ENCODE data around the gene HMCN2. TPM values are rescaled to one million over a fixed set of nuclear protein-coding genes. Genes with fewer than 3 reads are reported as not detected.
A peak's percentile ranks its signal among the peaks of the same experiment; 100 is the strongest.

The HMCN2 gene
- total and polyA plus RNA-seq, 2 experiments from 2014 or later: 0.27 to 0.36 TPM

- no peak for TF ChIP-seq CTCF (IDR thresholded peaks at IDR 0.05; ENCODE audit: low read depth, low read length)
- H3K9me3 ChIP-seq (ENCODE audit: low read depth): no peaks in the 10 kb centered on the region
- H3K27ac ChIP-seq: no peak overlapping the region
- no peak for DNase-seq (ENCODE audit: low read depth in 1 of 2, low spot score in 1 of 2)
- peaks cover 4% of the 10 kb centered on the region for H3K4me1 ChIP-seq (ENCODE audit: low read depth)
- no peaks in the 10 kb centered on the region for H3K36me3 ChIP-seq
- H3K27me3 ChIP-seq: peaks cover 61% of the 10 kb centered on the region
- H3K4me3 ChIP-seq: no peak overlapping the region
Observed at GRCh38 chr9:130262771-130263170, 2.8 kb upstream of the HMCN2 start.

- TF ChIP-seq CTCF (IDR thresholded peaks at IDR 0.05; ENCODE audit: low read depth, low read length): no peak
- Histone ChIP-seq H3K4me1 (ENCODE audit: low read depth) (peaks cover 4% of the 10 kb centered on the region), H3K9me3 (ENCODE audit: low read depth) (no peaks in the 10 kb centered on the region), H3K36me3 (no peaks in the 10 kb centered on the region), H3K27ac (no peak overlapping the region), H3K27me3 (peaks cover 71% of the 10 kb centered on the region), H3K4me3 (no peak overlapping the region)
- DNase-seq (ENCODE audit: low read depth in 1 of 2, low spot score in 1 of 2): peak in 1 of 2 donors; percentile 8
Observed at GRCh38 chr9:130263601-130264413, 1.8 kb upstream of the HMCN2 start.

GRCh38 chr9:130264414-130265350, 878 bp upstream of the HMCN2 start:
- peak overlapping the region; percentile 31 for H3K4me3 ChIP-seq
- no peak for TF ChIP-seq CTCF (IDR thresholded peaks at IDR 0.05; ENCODE audit: low read depth, low read length)
- peaks cover 73% of the 10 kb centered on the region for H3K27me3 ChIP-seq
- no peak for DNase-seq (ENCODE audit: low read depth in 1 of 2, low spot score in 1 of 2)
- peaks cover 4% of the 10 kb centered on the region for H3K4me1 ChIP-seq (ENCODE audit: low read depth)
- no peaks in the 10 kb centered on the region for H3K9me3 ChIP-seq (ENCODE audit: low read depth)
- H3K27ac ChIP-seq: no peak overlapping the region
- H3K36me3 ChIP-seq: no peaks in the 10 kb centered on the region

- Histone ChIP-seq H3K4me1 (ENCODE audit: low read depth) (peaks cover 4% of the 10 kb centered on the region), H3K27me3 (peaks cover 70% of the 10 kb centered on the region), H3K27ac (no peak overlapping the region), H3K9me3 (ENCODE audit: low read depth) (no peaks in the 10 kb centered on the region), H3K36me3 (no peaks in the 10 kb centered on the region), H3K4me3 (peak overlapping the region; percentile 31)
- DNase-seq (ENCODE audit: low read depth in 1 of 2, low spot score in 1 of 2): no peak
- TF ChIP-seq CTCF (IDR thresholded peaks at IDR 0.05; ENCODE audit: low read depth, low read length): no peak
Observed at GRCh38 chr9:130266236-130267098, 907 bp downstream of the HMCN2 start.

GRCh38 chr9:130267930-130268329, 2.4 kb downstream of the HMCN2 start:
- Histone ChIP-seq H3K27me3 (peaks cover 61% of the 10 kb centered on the region), H3K4me1 (ENCODE audit: low read depth) (peaks cover 4% of the 10 kb centered on the region), H3K4me3 (no peak overlapping the region), H3K36me3 (no peaks in the 10 kb centered on the region), H3K9me3 (ENCODE audit: low read depth) (no peaks in the 10 kb centered on the region), H3K27ac (no peak overlapping the region)
- DNase-seq (ENCODE audit: low read depth in 1 of 2, low spot score in 1 of 2): no peak
- no peak for TF ChIP-seq CTCF (IDR thresholded peaks at IDR 0.05; ENCODE audit: low read depth, low read length)
